RWPE2 (cell line): ENCODE data around the gene CRYAA.

ENCODE experiments used
- ATAC-seq: fragments of 200-7000 bp; cut with Tn5 transposase; 3 replicates; pipeline ENCODE4 v1.9.1; 2021; ENCODE audit warnings: low read depth
- DNase-seq: peaks from one replicate; pipeline ENCODE4 v3.0.0-alpha.2; 2020; ENCODE audit warnings: low spot score
- H3K27ac ChIP-seq: fragments of 450-650 bp; 2 replicates; pipeline ENCODE4 v1.5.1; 2017; ENCODE audit warnings: mild to moderate bottlenecking; ENCODE audit not compliant: poor library complexity, severe bottlenecking
- H3K27me3 ChIP-seq: fragments of 250-450 bp; sonication (Bioruptor Pico); 2 replicates; pipeline ENCODE4 v1.5.1; 2021; ENCODE audit warnings: mild to moderate bottlenecking, moderate library complexity; ENCODE audit not compliant: insufficient read depth, poor library complexity, severe bottlenecking
- H3K36me3 ChIP-seq: fragments of 250-450 bp; sonication (Bioruptor Pico); 2 replicates; pipeline ENCODE4 v1.5.1; 2020; ENCODE audit warnings: low read depth, mild to moderate bottlenecking, moderate library complexity
- H3K4me1 ChIP-seq: fragments of 250-450 bp; sonication (Bioruptor Pico); 2 replicates; pipeline ENCODE4 v1.5.1; 2021; ENCODE audit warnings: mild to moderate bottlenecking, moderate library complexity; ENCODE audit not compliant: insufficient read depth, poor library complexity, severe bottlenecking
- H3K4me3 ChIP-seq: fragments of 250-450 bp; sonication (Bioruptor Pico); 2 replicates; pipeline ENCODE4 v1.5.1; 2021; ENCODE audit warnings: mild to moderate bottlenecking, moderate library complexity; ENCODE audit not compliant: severe bottlenecking
- H3K9me3 ChIP-seq: fragments of 250-450 bp; sonication (Bioruptor Pico); 2 replicates; pipeline ENCODE4 v1.5.1; 2021; ENCODE audit warnings: mild to moderate bottlenecking, moderate library complexity; ENCODE audit not compliant: severe bottlenecking
- CTCF ChIP-seq: fragments of 450-650 bp; IDR thresholded peaks from one replicate; pipeline ENCODE4 v1.5.1; 2017; ENCODE audit warnings: mild to moderate bottlenecking, moderate library complexity; ENCODE audit not compliant: poor library complexity, severe bottlenecking

Gene CRYAA

GRCh38 chr21:43195121-43196021 lies 26.6 kb downstream of the CRYAA start:
- Histone ChIP-seq H3K4me1 (peaks cover 51% of the 10 kb centered on the region), H3K27ac (peak overlapping the region; percentile 96), H3K4me3 (no peak overlapping the region), H3K27me3 (no peaks in the 10 kb centered on the region), H3K36me3 (no peaks in the 10 kb centered on the region), H3K9me3 (no peaks in the 10 kb centered on the region)
- DNase-seq, result peak; percentile 48
- no peak for TF ChIP-seq CTCF
- no peak for ATAC-seq

- Histone ChIP-seq H3K27me3 (no peaks in the 10 kb centered on the region), H3K9me3 (peaks cover 12% of the 10 kb centered on the region), H3K4me3 (no peak overlapping the region), H3K4me1 (peaks cover 51% of the 10 kb centered on the region), H3K27ac (peak overlapping the region; percentile 96), H3K36me3 (no peaks in the 10 kb centered on the region)
- TF ChIP-seq CTCF, result no peak
- DNase-seq (peak; percentile 92), ATAC-seq (peak; percentile 80)
Measured at GRCh38 chr21:43196826-43197225, 28.0 kb downstream of the CRYAA start.

GRCh38 chr21:43198376-43198775 lies 29.6 kb downstream of the CRYAA start:
- Histone ChIP-seq H3K27ac (peak overlapping the region; percentile 96), H3K36me3 (no peaks in the 10 kb centered on the region), H3K9me3 (peaks cover 16% of the 10 kb centered on the region), H3K4me3 (no peak overlapping the region), H3K27me3 (no peaks in the 10 kb centered on the region), H3K4me1 (peaks cover 50% of the 10 kb centered on the region)
- no peak for TF ChIP-seq CTCF
- DNase-seq (no peak), ATAC-seq (no peak)

- ATAC-seq (no peak), DNase-seq (no peak)
- no peaks in the 10 kb centered on the region for H3K27me3 ChIP-seq
- H3K27ac ChIP-seq, result no peak overlapping the region
- peaks cover 16% of the 10 kb centered on the region for H3K9me3 ChIP-seq
- no peaks in the 10 kb centered on the region for H3K36me3 ChIP-seq
- H3K4me1 ChIP-seq, result peaks cover 19% of the 10 kb centered on the region
- no peak for TF ChIP-seq CTCF
- H3K4me3 ChIP-seq, result no peak overlapping the region
Measured at GRCh38 chr21:43201491-43201890, 32.7 kb downstream of the CRYAA start.

GRCh38 chr21:43203591-43203990 lies 34.8 kb downstream of the CRYAA start:
- Histone ChIP-seq H3K4me3 (no peak overlapping the region), H3K36me3 (no peaks in the 10 kb centered on the region), H3K27ac (no peak overlapping the region), H3K27me3 (no peaks in the 10 kb centered on the region), H3K4me1 (no peaks in the 10 kb centered on the region), H3K9me3 (peaks cover 16% of the 10 kb centered on the region)
- no peak for ATAC-seq
- peak; percentile 26 for DNase-seq
- TF ChIP-seq CTCF, result no peak
